HG03045 (cell line): ENCODE data around the gene ADAMTS16.

Experiments used
- ATAC-seq: cut with Tn5 transposase; IDR thresholded peaks from one replicate; pipeline ENCODE4 v1.9.1; 2021; ENCODE audit warnings: mild to moderate bottlenecking, moderate library complexity; ENCODE audit not compliant: unreplicated experiment

Gene ADAMTS16

DNA sequence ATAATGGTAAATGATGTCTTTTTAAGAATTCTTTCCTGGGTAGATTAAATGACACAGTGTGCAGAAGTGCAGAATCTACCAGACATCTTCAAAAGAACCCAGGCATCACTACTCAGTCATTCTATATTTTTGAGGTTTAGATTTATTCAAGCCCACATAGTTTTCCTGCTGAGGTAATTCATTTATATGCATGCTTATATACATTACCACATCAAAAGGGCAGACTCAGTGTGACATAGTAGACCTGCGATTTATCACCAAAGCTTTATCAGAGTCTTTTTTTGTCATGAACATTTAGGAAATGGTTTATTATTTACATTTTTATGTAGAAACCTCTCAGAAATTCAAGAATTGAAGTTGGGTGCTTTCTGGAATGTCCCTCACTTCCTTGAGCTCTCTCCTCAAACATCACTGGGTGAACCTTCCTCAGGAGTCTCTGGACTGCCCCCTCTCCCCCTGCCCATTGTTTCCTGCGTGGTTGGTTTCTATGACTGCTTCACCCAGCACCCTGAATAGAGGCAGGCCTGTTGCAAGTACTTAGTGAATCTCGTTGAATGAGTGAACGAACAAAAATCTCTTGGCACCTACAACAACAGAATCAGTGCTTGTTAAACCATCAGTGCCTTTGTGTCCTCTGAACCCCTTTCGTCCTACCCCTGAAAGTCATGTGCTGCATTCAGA, 42.5 kb downstream of the ADAMTS16 start:
- ATAC-seq = no peak

DNA sequence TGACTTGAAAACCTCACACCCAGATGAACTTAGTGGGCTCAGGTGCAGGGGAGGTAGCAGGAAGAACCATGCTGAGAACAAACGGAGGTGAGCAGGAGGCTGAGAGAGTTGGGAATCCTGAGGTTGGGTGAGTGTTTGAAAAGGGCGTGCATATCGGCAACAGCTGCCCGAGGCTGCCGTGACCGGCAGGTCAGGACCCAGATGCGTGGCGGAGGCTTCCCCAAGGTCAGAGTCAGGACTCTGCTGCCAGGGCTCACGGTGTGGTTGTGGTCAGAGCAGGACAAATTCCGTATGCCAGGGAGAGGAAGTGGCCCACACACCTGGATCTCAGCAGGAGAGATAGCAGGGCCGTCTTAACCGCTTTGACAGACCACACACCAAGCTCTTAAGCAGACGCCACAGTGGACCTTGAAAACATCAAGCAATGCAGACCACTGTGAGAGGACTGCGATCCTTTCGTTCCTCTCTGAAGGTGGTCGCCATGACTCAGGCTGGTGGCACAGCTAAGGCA, 43.1 kb downstream of the ADAMTS16 start:
- no peak for ATAC-seq

DNA sequence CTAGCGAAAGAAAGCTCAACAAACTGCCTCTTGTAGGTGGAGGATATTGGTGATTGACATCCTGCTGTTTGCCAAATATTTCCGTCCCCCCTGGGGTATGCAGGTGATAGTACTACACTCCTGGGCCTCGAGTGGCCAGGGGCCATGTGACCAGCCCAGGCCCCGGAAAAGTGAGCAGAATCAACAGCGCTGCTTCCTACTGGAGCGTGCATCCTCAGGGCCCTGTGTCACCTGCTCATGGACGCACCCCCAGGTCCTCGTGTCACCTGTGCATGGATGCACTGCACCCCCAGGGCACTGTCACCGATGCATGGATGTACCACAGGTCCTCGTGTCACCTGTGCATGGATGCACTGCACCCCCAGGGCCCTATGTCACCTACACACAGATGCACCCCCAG, 43.8 kb downstream of the ADAMTS16 start:
- no peak for ATAC-seq

DNA sequence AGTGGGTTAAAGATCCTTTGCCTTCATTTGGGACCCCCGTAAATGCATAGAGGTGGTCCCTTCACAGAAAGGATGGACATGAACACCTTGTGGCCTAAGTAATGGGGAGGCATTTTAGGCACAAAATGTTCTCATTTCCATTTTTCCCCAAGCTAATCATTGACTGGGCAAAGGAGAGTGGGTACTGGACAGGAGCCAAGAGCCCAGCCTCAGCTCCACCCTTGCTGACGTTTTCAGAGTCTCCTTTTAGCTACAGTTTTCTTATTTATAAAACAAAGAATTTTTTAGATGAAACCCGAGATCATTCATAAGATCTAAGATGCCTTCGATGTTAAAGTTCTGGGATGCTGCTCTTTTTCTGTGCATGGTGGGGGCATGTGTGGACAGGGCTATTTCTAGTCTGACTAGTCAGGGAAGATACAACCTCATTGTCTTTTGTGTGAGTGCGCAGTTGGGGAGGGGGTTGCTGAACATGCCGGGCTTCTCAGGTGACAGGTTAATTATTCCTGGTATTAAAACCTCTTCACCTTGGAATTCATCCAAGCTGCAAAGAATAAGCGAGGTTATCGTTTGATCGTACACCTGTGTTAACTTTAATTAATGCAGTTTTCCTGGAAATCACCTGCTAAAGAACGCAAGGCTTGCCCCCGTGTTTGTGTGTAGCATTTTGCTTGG, 48.4 kb downstream of the ADAMTS16 start:
- no peak for ATAC-seq

DNA sequence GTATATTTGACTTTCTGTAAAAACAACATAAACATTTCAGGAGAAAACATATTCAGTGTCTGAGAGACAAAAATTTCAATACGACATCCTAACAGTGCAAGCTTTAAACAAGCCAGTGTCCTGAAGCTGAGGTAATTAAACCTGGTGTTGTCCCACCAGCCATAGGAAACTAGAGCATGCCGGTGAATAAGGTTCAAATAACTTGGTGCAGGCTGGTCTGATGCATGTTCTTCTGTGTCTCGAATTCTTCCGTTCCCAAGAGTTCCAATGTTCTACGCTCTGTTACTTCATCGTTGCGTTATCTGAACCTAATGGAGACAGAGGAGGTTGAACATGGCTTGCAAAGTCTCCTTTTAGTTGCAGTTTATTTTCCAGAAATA, 48.9 kb downstream of the ADAMTS16 start:
- ATAC-seq = no peak

DNA sequence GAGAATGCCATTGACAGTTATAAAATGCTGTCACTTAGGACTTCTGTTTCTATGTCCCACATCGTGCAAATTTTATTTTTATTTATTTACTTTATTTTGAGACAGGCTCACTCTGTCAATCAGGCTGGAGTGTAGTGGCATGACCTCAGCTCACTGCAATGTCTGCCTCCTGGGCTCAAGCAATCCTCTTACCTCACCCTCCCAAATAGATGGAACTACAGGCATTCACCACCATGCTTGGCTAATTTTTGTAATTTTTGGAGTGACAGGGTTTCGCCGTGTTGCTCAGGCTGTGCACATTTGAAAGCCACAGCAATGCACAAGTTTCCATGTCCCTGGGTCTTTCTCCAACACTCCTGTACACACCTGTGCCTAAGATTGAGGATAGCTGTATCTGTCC, 51.8 kb downstream of the ADAMTS16 start:
- no peak for ATAC-seq

DNA sequence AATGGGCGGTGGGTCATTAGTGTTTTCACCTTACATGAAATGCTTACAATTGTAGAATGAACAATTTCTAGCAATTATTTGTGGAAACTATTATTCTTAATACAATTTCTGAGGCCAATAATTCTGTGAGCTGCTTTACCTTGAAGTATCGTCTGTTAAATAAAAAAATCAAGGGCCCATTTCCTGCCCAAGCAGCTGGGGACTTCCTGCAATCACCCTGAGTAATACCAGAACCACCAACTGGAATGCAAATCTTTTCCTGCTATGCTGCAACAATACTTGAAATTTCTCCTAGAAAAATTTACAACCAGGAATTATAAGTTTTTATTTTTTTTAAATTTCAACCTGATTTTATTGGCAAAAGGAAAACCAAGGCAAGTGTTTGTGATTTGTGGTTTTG, 52.6 kb downstream of the ADAMTS16 start:
- ATAC-seq = no peak

DNA sequence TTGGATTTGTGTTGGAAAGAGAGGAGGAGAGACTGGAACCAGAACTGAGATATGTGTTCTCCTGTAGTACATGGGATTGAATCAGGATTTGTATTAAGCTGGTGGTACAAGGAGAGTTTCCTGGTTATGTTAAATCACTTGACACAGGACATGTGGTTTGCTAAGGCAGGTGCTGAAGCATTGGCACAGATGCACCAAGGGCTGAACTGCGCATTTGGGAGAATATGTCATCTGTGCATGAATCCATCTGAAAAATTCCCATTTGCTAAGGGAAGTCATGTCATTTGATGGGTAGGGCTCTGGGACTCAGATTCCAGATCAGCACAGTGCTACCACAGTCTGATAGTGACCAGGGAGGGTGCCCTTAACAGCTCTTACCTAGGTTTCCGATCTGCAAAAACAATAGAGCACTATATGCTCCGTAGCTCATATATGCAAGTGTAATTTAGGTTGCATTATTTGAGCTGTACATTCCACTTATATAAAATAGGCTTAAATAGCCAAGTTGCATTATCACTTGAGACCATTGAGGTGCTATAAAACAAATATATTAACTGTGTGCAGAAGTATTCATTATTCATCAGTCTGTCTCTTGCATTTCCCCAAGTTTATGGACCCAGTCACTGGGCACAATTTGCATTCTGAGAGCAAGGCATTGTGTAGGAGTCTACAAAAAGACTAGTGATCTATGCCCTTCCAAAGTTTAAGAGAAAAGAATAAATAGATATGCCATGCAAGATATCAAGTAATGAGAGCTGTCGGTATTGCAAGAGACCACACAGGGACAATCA, 55.2 kb downstream of the ADAMTS16 start:
- no peak for ATAC-seq

DNA sequence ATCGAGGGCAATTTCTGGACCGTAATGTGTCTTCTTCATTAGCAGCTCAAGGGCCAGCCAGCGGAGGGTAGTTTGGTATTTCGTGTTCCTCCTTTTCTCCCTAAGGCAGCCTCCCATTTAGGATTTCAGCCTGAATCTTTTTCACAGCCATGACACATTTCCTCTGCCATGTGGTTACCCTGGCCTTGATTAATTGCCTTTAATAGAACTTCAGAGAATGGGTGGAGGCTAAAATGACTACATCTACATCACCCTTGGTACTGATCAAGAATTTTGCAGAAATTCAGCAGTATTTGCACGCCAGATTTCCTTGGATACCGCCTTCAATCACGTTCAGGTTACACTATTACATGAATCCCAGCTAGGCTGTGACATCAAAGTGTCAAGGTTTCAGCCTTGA, 58.0 kb downstream of the ADAMTS16 start:
- ATAC-seq = no peak

DNA sequence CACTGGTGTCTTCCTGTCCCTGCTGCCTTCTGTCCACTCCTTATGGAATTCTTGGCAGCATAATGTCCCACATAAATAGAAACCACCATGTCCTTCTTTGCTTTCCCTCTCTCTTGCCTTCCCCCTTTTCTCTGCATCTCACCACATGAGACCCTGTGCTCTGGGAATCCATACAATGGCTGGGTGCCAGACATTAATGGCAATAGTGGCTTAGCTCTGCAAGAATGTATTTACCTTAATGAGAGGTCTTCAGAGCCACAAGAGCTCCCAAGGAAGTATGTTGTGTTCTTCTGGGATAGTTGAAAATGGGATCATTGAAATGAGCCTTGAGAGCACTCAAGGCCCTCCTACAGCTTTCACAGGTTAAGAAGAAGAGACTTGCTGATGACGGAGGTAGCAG, 58.7 kb downstream of the ADAMTS16 start:
- no peak for ATAC-seq

DNA sequence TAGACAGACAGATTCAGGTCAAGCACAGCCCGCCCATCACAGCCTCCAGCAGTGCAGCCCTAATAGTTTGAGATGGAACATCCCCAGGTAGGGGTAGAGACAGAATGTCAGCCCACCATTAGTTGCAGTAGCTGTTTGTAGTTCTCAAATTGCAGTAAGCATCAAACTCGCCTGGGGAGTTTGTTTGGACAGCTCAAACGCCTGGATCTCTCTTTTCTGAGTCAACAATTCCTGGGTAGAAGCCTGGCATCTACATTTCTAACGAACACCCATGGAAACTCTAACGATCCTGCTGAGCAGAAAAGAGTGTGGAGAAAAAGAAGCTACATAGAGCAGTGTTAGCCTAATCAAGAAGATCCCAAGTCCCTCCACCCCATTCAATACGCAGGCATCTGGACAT, 59.4 kb downstream of the ADAMTS16 start:
- ATAC-seq = no peak

DNA sequence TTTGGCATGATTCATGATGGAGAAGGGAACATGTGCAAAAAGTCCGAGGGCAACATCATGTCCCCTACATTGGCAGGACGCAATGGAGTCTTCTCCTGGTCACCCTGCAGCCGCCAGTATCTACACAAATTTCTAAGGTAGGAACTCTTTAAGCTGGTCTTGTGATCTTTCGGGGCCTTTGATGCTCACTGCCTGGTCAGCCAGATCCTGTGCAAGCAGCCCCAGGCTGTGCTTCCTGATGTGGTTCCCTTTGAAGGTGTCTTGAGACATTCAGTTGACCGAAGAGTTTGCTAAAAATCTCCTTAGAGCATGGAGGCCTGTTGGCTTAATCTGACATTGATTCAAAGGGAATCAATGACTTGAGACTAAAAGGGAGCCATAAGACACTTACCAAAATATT, 60.0 kb downstream of the ADAMTS16 start:
- ATAC-seq = no peak

DNA sequence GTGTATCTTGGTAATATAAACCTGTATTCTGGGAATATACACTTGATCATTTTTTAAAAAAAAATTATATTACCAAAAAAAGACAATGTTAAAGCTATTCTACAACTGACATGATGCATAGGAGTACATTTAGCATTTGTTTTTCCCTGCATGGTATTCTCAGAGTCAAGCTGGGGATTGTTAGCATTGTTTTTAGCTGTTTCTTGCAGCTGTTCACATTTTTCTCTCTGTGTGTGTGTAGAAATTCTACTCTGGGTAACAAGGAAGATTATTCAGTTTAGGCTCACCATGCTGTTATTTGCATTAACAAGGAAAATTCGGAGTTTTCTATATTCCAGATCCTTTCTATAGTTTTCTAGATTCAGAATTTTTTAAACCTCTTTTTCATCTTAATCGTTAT, 62.2 kb downstream of the ADAMTS16 start:
- ATAC-seq = no peak

DNA sequence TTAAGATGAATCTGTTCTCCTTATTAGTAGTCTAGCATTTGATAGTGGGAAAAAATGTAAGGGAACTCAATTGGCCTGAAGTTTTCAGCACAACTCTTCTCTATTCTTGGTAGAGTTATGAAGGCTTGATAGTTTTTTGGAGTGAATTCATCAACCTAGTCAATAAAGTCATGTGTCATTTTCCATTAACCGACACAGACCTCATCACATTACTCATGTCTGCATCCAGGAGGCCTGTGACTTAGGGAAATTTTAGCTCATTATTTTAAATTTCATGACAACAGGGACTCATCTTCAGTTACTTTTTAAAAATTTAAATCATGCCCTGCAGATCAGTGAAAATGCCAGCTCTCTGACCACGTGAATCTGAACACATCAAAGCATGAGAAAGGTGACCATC, 63.3 kb downstream of the ADAMTS16 start:
- ATAC-seq = no peak

DNA sequence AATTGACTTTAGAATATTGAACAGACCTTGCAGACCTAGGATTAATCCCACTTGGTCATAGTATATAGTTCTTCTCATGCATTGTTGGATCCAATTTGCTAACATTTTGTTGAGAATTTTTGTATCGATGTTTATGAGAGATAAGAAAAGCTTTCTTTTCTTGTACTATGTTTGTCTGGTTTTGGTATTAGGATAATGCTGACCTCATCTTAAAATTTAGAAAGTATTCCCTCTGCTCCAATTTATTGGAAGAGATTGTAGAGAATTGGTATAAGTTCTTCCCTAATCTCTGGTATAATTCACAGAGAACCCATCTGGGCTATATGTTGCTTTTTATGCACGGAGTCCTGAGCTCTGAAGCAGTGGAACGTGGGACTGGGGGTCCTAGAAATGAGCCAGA, 67.7 kb downstream of the ADAMTS16 start:
- ATAC-seq = no peak

DNA sequence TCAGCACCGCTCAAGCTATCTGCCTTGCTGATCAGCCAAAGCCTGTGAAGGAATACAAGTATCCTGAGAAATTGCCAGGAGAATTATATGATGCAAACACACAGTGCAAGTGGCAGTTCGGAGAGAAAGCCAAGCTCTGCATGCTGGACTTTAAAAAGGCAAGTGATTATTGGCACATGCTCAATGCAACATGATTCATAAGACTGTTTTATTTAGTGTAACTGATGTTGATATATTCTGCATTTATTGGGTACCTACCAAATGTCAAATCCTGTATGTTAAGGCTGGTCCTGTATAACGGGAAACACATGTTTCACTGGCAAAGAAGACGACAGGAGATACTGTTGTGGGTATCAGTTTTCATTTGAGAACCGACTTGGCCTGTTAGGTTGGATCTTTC, 69.0 kb downstream of the ADAMTS16 start:
- ATAC-seq = no peak

DNA sequence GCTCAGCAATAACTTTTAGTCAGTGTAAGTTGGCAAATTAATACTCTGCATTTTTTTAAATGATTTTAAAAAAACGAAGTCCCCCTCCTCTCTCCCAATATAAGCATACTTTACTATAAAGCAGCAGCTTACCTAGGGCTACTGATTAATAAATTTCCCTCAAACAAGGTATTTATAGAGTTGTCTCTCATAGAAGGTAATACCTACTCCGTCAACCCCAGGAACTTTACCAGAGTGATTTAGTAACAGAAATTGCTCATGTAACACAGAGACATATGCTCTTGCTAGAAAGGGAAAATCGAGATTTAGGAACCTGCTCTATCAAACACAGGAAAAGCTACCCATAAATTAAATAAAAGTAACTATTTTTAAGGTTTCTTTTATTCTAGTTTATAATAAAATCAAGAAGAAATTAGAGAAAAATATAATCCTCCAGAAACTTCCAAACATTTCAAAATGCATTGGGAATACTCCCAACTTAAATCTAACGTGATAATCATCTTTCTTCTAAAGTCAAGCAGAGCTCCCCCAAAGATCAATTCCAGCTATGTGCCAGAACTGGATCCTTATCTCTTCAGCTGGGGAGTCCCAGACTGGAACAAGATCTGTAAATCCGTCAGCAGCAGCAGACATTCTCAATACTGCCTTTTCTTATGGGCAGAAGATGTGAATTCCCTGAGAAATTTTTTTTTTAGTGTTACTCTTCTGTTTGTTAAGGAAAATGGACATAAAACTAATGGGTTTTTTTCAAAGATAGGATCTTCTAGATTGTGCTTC, 69.6 kb downstream of the ADAMTS16 start:
- no peak for ATAC-seq

DNA sequence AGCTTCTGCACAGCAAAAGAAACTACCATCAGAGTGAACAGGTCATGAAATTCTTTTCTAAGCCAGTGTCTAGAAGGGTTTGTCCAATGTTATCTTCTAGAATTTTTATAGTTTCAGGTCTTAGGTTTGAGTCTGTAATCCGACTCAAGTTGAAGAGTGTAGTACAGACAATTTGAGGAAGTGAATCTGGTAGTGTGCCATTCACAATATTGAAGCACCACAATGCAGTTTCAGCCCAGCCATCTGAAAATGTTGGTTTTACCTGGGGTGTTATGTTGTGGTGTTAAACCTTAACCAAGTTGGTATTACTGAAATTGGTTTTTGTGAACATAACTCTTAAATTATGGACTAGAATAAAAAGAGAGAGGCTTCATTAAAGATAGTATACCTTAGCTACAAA, 77.2 kb downstream of the ADAMTS16 start:
- no peak for ATAC-seq

DNA sequence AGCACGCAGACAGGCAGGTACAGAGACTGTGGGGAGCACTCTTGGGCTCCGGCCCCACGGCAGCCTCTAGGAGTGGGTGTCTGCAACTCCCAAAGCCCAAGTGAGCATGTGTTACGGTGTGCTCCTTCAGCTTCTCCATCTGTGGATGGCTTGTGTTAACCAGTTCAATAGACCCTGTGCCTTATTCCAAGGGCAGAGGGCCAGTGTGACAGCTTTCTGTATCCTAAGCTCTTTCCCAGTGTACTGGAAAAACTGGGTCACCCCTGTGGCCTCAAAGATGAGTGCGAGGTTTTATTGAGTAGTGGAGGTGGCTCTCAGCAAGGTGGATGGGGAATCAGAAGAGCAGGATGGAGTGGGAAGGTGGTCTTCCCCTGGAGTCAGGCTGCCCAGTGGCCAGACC, 78.3 kb downstream of the ADAMTS16 start:
- no peak for ATAC-seq

DNA sequence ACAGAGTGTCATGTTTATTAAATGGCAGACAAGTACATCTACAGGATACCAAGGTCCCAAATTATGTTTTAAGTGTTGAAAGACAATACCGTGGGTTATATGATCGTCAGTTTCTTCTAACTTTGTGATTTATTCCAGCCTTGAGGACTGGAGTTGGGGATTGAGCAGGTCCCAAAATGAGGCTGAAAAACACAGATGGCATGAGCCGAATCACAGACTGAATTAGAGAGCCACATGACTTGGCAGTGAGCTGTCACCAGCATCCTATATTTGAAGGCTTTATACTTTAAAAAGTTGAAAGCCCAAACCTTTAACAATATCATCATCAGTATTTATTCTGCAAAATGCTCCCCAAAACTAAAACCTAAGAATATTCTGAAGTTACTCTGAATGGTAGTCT, 79.4 kb downstream of the ADAMTS16 start:
- no peak for ATAC-seq
